Thyroid gland (tissue), 4 donors: Measurements from ENCODE around the gene IMMT. TPM values are rescaled to one million over a fixed set of nuclear protein-coding genes. Genes with fewer than 3 reads are reported as not detected.

ENCODE experiments used
- DNase-seq, 2 donors: peaks; one replicate each; pipeline ENCODE4 v3.0.0-alpha.2; 2019
- H3K27ac ChIP-seq, 3 donors: fragments of 200-600 bp; sonication (generic); 1 replicate in 2 of 3; 2 replicates in 1 of 3; pipeline ENCODE4 v1.5.1; 2016 to 2019; ENCODE audit warnings: mild to moderate bottlenecking in 1 of 3, moderate library complexity in 1 of 3
- H3K27me3 ChIP-seq: fragments of 200-600 bp; sonication (generic); one replicate; pipeline ENCODE4 v1.5.1; 2019
- H3K36me3 ChIP-seq, 2 donors: fragments of 200-600 bp; sonication (generic); one replicate each; pipeline ENCODE4 v1.5.1; 2016 to 2019
- H3K4me1 ChIP-seq, 2 donors: fragments of 200-600 bp; sonication (generic); one replicate each; pipeline ENCODE4 v1.5.1; 2017 to 2019
- H3K4me3 ChIP-seq, 3 donors: fragments of 200-600 bp; sonication (generic); replicated peaks in 1 of 3; 1 replicate in 2 of 3; 2 replicates in 1 of 3; pipeline ENCODE4 v1.5.1; 2016; ENCODE audit warnings: mild to moderate bottlenecking in 1 of 3
- H3K9me3 ChIP-seq: fragments of 200-600 bp; sonication (generic); one replicate; pipeline ENCODE4 v1.5.1; 2017
- CTCF ChIP-seq, 6 experiments: fragments of 200-600 bp in 3 of 6; fragments of 450-650 bp in 3 of 6; sonication (generic) in 3 of 6; IDR thresholded peaks; one replicate each; pipeline ENCODE4 v1.5.1; 2016 to 2019; ENCODE audit warnings: antibody characterized with exemption in 6 of 6, mild to moderate bottlenecking in 2 of 6, inconsistent platforms in 1 of 6, moderate library complexity in 1 of 6
- POLR2A ChIP-seq, 2 donors: fragments of 450-650 bp; IDR thresholded peaks; one replicate each; pipeline ENCODE4 v1.6.1; 2017; ENCODE audit warnings: antibody characterized with exemption in 2 of 2, mild to moderate bottlenecking in 2 of 2, moderate library complexity in 1 of 2
- WGBS, 2 donors: methylation state at CpG; one replicate each; pipeline ENCODE4 v1.1.5; 2017; 5-methylcytosine and 5-hydroxymethylcytosine counted together
- intact Hi-C: fragments of 100-400 bp; cut with DNase I; formaldehyde crosslinking; loops from one replicate; pipeline ENCODE4 v1.15.1; 2023
- total RNA-seq, 4 donors: library from RNA; depleted of rRNA; stranded (reverse); fragments of >200 nt; gene quantifications; one replicate each; pipeline ENCODE4 v1.2.3, GENCODE V29; 2016

The IMMT gene
- total RNA-seq, 4 donors from 2014 or later: 54.0 to 88.2 (median 67.1) TPM

GRCh38 chr2:86234563-86235131, 39.4 kb upstream of the IMMT start:
- intact Hi-C loops: no loop called here
- TF ChIP-seq POLR2A (IDR thresholded peaks at IDR 0.05) (no peak), CTCF (IDR thresholded peaks at IDR 0.05) (no peak)
- no peak overlapping the region for H3K4me3 ChIP-seq
- no peak overlapping the region for H3K27ac ChIP-seq
- no peaks in the 10 kb centered on the region for H3K9me3 ChIP-seq
- H3K27me3 ChIP-seq: no peaks in the 10 kb centered on the region
- DNase-seq: no peak
- H3K36me3 ChIP-seq: no peaks in the 10 kb centered on the region
- no peaks in the 10 kb centered on the region for H3K4me1 ChIP-seq
- 52 to 65% methylated on average over 3 of the region's 3 CpGs for WGBS, 2 donors

GRCh38 chr2:86233436-86233835, 38.2 kb upstream of the IMMT start:
- no peak overlapping the region for H3K4me3 ChIP-seq
- TF ChIP-seq CTCF (IDR thresholded peaks at IDR 0.05) (no peak), POLR2A (IDR thresholded peaks at IDR 0.05) (no peak)
- H3K9me3 ChIP-seq: no peaks in the 10 kb centered on the region
- no peaks in the 10 kb centered on the region for H3K4me1 ChIP-seq
- H3K27ac ChIP-seq: no peak overlapping the region
- WGBS, 2 donors: 64 to 68% methylated on average over 4 of the region's 4 CpGs
- no peak for DNase-seq
- no peaks in the 10 kb centered on the region for H3K36me3 ChIP-seq
- no peaks in the 10 kb centered on the region for H3K27me3 ChIP-seq
- intact Hi-C loops: no loop called here

GRCh38 chr2:86232910-86233309, 37.6 kb upstream of the IMMT start:
- Histone ChIP-seq H3K27me3 (no peaks in the 10 kb centered on the region), H3K9me3 (no peaks in the 10 kb centered on the region), H3K36me3 (no peaks in the 10 kb centered on the region), H3K27ac (no peak overlapping the region), H3K4me1 (no peaks in the 10 kb centered on the region), H3K4me3 (no peak overlapping the region)
- no peak for DNase-seq
- TF ChIP-seq POLR2A (IDR thresholded peaks at IDR 0.05) (no peak), CTCF (IDR thresholded peaks at IDR 0.05) (no peak)
- intact Hi-C loops: no loop called here
- 84 to 95% methylated on average over 5 to 6 of the region's 6 CpGs for WGBS, 2 donors

GRCh38 chr2:86232373-86232784, 37.1 kb upstream of the IMMT start:
- no peaks in the 10 kb centered on the region for H3K27me3 ChIP-seq
- 64 to 72% methylated on average over 7 to 13 of the region's 15 CpGs for WGBS, 2 donors
- no peaks in the 10 kb centered on the region for H3K36me3 ChIP-seq
- no peak overlapping the region for H3K4me3 ChIP-seq
- H3K9me3 ChIP-seq: no peaks in the 10 kb centered on the region
- no peak for DNase-seq
- no peak for TF ChIP-seq POLR2A (IDR thresholded peaks at IDR 0.05)
- no peak for TF ChIP-seq CTCF (IDR thresholded peaks at IDR 0.05)
- no peak overlapping the region for H3K27ac ChIP-seq
- no peaks in the 10 kb centered on the region for H3K4me1 ChIP-seq
- intact Hi-C loops: no loop called here

- Histone ChIP-seq H3K36me3 (no peaks in the 10 kb centered on the region), H3K9me3 (no peaks in the 10 kb centered on the region), H3K27me3 (no peaks in the 10 kb centered on the region), H3K27ac (no peak overlapping the region), H3K4me1 (no peaks in the 10 kb centered on the region), H3K4me3 (no peak overlapping the region)
- TF ChIP-seq POLR2A (IDR thresholded peaks at IDR 0.05) (no peak), CTCF (IDR thresholded peaks at IDR 0.05) (no peak)
- WGBS, 2 donors: 77 to 90% methylated on average over 7 to 13 of the region's 13 CpGs
- intact Hi-C loops: no loop called here
- DNase-seq: no peak
Measured at GRCh38 chr2:86231680-86232372, 36.6 kb upstream of the IMMT start.
